Activated CD8-positive, alpha-beta T cell treated with anti-CD3 and anti-CD28 coated beads for 36 hours (primary cell): ENCODE measurements around the gene RABL6. TPM values are rescaled to one million over a fixed set of nuclear protein-coding genes. Genes with fewer than 3 reads are reported as not detected.

Experiments
- ATAC-seq: fragments of 200-7000 bp; cut with Tn5 transposase; one replicate; pipeline ENCODE4 v1.10.0; 2021; ENCODE audit warnings: mild to moderate bottlenecking, moderate library complexity
- CTCF ChIA-PET: fragments of 350-600 bp; sonication (Branson Sonifier 250); formaldehyde crosslinking; loops from one replicate; lab custom pipeline; 2021; ENCODE audit warnings: antibody characterized with exemption; lab: Charles Lee
- POLR2A ChIA-PET: fragments of 350-600 bp; sonication (Branson Sonifier 250); formaldehyde crosslinking; loops from one replicate; lab custom pipeline; 2021; ENCODE audit warnings: antibody characterized with exemption; lab: Charles Lee
- DNase-seq: peaks from one replicate; pipeline ENCODE4 v3.0.0-alpha.2; 2020
- H3K27ac Mint-ChIP-seq: one replicate; pipeline ENCODE4 v1.8.0; 2021; ENCODE audit warnings: mild to moderate bottlenecking, mixed read lengths
- H3K27me3 Mint-ChIP-seq: one replicate; pipeline ENCODE4 v1.8.0; 2021; ENCODE audit warnings: mixed read lengths
- H3K36me3 Mint-ChIP-seq: one replicate; pipeline ENCODE4 v1.8.0; 2021; ENCODE audit warnings: low read depth, mixed read lengths
- H3K4me1 Mint-ChIP-seq: one replicate; pipeline ENCODE4 v1.8.0; 2021; ENCODE audit warnings: low read depth, mixed read lengths
- H3K4me3 Mint-ChIP-seq: one replicate; pipeline ENCODE4 v1.8.0; 2021; ENCODE audit warnings: mild to moderate bottlenecking, moderate library complexity, mixed read lengths
- H3K9me3 Mint-ChIP-seq: one replicate; pipeline ENCODE4 v1.8.0; 2021; ENCODE audit warnings: mixed read lengths
- CTCF ChIP-seq: fragments of 200-600 bp; IDR thresholded peaks from one replicate; pipeline ENCODE4 v1.8.0; 2022; ENCODE audit warnings: antibody characterized with exemption, mild to moderate bottlenecking
- intact Hi-C: fragments of 100-400 bp; cut with micrococcal nuclease; formaldehyde crosslinking; loops from one replicate; pipeline ENCODE4 v1.10.0; 2022
- total RNA-seq, 2 experiments: library from RNA; stranded (reverse); gene quantifications; one replicate each; pipeline ENCODE4 v1.2.3, GENCODE V29; 2021

The RABL6 gene
- total RNA-seq, 2 experiments from 2014 or later, result 85.6 to 86.6 TPM

GRCh38 chr9:136815422-136815782, 7.7 kb downstream of the RABL6 start:
- peaks cover 24% of the 10 kb centered on the region for H3K4me1 Mint-ChIP-seq
- H3K4me3 Mint-ChIP-seq, result no peak overlapping the region
- no peak for TF ChIP-seq CTCF
- H3K9me3 Mint-ChIP-seq, result no peaks in the 10 kb centered on the region
- H3K27me3 Mint-ChIP-seq, result no peaks in the 10 kb centered on the region
- DNase-seq (no peak), ATAC-seq (no peak)
- no peak overlapping the region for H3K27ac Mint-ChIP-seq
- H3K36me3 Mint-ChIP-seq, result peaks cover 30% of the 10 kb centered on the region
- ChIA-PET POLR2A (interaction anchor here (1.1 to 1.9 kb wide), 3 partner anchors 8 to 122 kb away, joined by 4 to 7 read pairs (median 4); partner anchors contain the start of gene RABL6), CTCF (interaction anchor here (1.0 to 2.6 kb wide), 3 partner anchors 9 to 66 kb away, joined by 3 to 9 read pairs (median 3); partner anchors contain the start of gene AJM1)
- intact Hi-C loops, result no loop called here

- ChIA-PET POLR2A (interaction anchor here (0.7 kb wide), 1 partner anchor 12 kb away, joined by 3 read pairs; no protein-coding TSS in a partner anchor), CTCF (interaction anchor here (0.7 to 1.2 kb wide), 2 partner anchors 13 to 21 kb away, joined by 3 to 4 read pairs; partner anchors contain the start of genes AJM1 and RABL6)
- TF ChIP-seq CTCF, result no peak
- Mint-ChIP-seq H3K9me3 (no peaks in the 10 kb centered on the region), H3K27me3 (no peaks in the 10 kb centered on the region), H3K36me3 (peaks cover 8% of the 10 kb centered on the region), H3K27ac (no peak overlapping the region), H3K4me3 (no peak overlapping the region), H3K4me1 (peaks cover 8% of the 10 kb centered on the region)
- ATAC-seq, result no peak
- intact Hi-C loops, result no loop called here
- no peak for DNase-seq
Measured at GRCh38 chr9:136820971-136821825, 13.4 kb downstream of the RABL6 start.

GRCh38 chr9:136821826-136822544, 14.2 kb downstream of the RABL6 start:
- Mint-ChIP-seq H3K36me3 (peaks cover 7% of the 10 kb centered on the region), H3K27ac (no peak overlapping the region), H3K4me3 (no peak overlapping the region), H3K27me3 (no peaks in the 10 kb centered on the region), H3K4me1 (peaks cover 7% of the 10 kb centered on the region), H3K9me3 (no peaks in the 10 kb centered on the region)
- TF ChIP-seq CTCF, result no peak
- DNase-seq (no peak), ATAC-seq (no peak)
- intact Hi-C loops, result no loop called here
- POLR2A ChIA-PET, result interaction anchor here (0.7 to 0.8 kb wide), 2 partner anchors 12 to 13 kb away, joined by 3 read pairs; no protein-coding TSS in a partner anchor
- CTCF ChIA-PET, result interaction anchor here (2.7 kb wide), 1 partner anchor 20 kb away, joined by 8 read pairs; the partner anchor contains the start of gene AJM1

- ATAC-seq (no peak), DNase-seq (no peak)
- Mint-ChIP-seq H3K4me1 (peaks cover 5% of the 10 kb centered on the region), H3K9me3 (no peaks in the 10 kb centered on the region), H3K4me3 (no peak overlapping the region), H3K27me3 (no peaks in the 10 kb centered on the region), H3K27ac (no peak overlapping the region), H3K36me3 (peaks cover 5% of the 10 kb centered on the region)
- POLR2A ChIA-PET, result interaction anchor here (0.8 to 1.2 kb wide), 3 partner anchors 13 to 121 kb away, joined by 3 to 4 read pairs (median 3); partner anchors contain the start of gene FBXW5
- intact Hi-C loops, result no loop called here
- CTCF ChIA-PET, result interaction anchor here (0.7 to 2.7 kb wide), 3 partner anchors 10 to 19 kb away, joined by 3 to 8 read pairs (median 5); partner anchors contain the start of gene AJM1
- no peak for TF ChIP-seq CTCF
Measured at GRCh38 chr9:136823136-136824046, 15.6 kb downstream of the RABL6 start.
